Measurements from ENCODE around the gene UBP1. TPM values are rescaled to one million over a fixed set of nuclear protein-coding genes. Genes with fewer than 3 reads are reported as not detected.

The UBP1 gene, protein sequence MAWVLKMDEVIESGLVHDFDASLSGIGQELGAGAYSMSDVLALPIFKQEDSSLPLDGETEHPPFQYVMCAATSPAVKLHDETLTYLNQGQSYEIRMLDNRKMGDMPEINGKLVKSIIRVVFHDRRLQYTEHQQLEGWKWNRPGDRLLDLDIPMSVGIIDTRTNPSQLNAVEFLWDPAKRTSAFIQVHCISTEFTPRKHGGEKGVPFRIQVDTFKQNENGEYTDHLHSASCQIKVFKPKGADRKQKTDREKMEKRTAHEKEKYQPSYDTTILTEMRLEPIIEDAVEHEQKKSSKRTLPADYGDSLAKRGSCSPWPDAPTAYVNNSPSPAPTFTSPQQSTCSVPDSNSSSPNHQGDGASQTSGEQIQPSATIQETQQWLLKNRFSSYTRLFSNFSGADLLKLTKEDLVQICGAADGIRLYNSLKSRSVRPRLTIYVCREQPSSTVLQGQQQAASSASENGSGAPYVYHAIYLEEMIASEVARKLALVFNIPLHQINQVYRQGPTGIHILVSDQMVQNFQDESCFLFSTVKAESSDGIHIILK
- total RNA-seq = 39.7 and 51.4 TPM in 2 replicates

GRCh38 chr3:33440328-33441224 is at the start of gene UBP1:
Gene UBP1, minus strand, starts transcription at chr3:33440405. Its CDS starts 557 bp downstream, at chr3:33439848.

Other genes starting within 250 kb of the UBP1 start
- gene SUSD5, start 221.6 kb downstream of the UBP1 start, total RNA-seq = 4.0 and 4.8 TPM in 2 replicates
- gene FBXL2, start 163.0 kb downstream of the UBP1 start, total RNA-seq = 6.7 and 13.1 TPM in 2 replicates

All from pericardium fibroblast (primary cell).